ENCODE data around the gene DOCK1.

Gene DOCK1

GRCh38 chr10:127043301-127043700, 138.1 kb downstream of the DOCK1 start:
- DNase-seq = no peak

DNA sequence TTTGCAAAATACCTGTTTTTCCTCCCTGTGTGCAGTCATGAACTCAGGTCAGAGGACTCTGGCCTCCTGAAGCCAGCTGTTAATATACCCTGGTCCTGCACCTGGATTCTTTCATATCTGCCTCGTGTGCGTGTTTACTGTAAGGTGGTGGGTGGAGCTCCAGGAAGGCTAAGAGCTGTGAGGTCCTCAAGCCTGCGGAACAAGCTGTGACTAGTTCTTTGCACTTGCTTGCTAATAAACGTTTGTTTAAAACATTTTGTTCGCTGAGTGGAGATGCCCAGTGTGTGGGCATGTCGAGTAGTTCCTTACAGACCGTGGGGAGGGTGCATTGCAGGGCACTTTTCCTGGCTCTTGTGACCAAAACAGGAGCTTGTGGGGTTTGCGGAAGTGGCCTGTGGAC, 139.0 kb downstream of the DOCK1 start:
- DNase-seq = no peak

GRCh38 chr10:127046975-127047877, 142.0 kb downstream of the DOCK1 start:
- no peak for DNase-seq

DNA sequence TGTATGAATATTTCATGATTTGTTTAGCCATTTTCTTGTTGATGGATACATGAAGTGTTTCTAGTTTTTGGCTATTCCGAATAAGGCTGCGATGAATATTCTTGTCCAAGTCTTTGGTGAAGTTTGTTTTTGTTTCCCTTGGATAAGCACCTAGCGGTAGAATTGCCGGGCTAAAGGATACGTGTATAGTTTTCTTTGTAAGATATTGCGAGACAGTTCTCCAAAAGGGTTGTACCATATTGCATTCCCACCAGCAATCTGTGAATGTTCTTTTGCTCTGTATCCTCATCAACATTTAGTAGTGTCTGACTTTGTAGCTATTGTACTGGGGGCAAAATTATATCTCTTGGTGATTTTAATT, 142.6 kb downstream of the DOCK1 start:
- no peak for DNase-seq

- DNase-seq = no peak
Observed at GRCh38 chr10:127048630-127049029, 143.4 kb downstream of the DOCK1 start.

DNA sequence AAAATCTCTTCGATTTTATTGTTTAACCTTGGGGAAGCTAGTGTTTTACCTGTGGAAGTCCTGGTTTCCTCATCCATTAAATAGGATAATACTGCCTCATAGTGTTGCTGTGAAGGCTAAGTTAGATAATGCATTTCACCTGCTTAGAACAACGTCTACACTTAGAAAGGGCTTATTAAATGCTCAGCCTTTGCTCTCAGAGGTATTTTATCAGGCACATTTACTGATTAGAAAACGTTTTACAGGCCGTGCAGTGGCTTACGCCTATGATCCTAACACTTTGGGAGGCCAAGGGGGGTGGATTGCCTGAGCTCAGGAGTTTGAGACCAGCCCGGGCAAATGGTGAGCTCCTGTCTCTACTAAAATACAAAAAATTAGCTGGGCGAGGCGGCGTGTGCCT, 146.8 kb downstream of the DOCK1 start:
- DNase-seq = no peak

DNA sequence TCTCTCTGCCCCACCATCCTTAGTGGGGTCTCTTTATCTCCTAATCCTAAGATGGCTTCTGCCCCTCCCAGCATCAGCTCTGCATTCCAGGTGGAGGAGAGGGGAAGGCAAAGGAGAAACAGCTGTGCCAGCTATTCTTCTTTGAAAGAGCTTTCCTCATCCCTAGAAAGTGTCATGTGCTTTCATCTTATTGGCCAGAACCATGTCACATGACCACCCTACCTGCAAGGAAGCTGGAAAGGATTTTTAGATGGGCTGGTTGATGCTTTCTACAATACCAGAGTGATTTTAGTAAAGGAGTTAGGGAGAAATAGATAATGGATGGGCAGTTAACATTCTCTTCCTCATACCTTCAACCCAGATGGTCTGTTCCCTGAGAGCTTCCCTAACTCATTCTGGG, 150.0 kb downstream of the DOCK1 start:
- DNase-seq = no peak

DNA sequence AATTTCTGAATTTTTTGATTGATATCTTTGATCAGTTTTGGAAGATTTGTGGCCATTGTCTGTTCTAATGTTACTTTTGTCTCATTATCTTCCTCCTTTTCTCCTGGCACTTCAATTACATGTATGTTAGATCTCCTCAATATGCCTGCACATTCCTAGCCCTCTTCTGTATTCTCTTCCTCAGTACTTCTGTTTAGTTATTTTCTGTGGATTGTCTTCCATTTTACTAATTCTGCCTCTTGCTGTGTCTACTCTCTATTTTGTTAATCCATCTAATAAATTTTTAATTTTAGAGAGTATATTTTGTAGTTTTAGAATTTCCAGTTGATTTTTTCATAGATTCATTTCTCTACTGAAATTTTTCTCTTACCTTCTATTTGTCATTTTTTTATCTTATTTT, 154.1 kb downstream of the DOCK1 start:
- DNase-seq = no peak

DNA sequence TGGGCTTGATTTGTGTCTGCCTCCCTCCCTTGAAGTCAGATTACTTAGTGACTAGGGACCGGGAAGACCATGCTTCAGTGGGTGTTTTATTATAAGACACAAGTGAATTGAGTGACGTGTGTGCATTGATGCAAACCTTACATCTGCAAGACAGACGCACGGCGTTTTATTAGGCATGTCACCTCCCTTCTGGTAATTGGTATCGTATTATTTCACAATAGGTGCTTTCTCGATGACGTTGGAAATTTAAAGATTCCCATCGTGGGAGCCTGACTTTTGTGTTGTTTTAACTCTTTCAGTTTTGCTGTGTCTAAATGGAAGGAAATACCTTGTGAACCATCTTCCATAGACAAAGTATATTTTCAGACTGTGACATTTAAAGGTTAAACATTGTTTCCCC, 158.5 kb downstream of the DOCK1 start:
- no peak for DNase-seq

DNA sequence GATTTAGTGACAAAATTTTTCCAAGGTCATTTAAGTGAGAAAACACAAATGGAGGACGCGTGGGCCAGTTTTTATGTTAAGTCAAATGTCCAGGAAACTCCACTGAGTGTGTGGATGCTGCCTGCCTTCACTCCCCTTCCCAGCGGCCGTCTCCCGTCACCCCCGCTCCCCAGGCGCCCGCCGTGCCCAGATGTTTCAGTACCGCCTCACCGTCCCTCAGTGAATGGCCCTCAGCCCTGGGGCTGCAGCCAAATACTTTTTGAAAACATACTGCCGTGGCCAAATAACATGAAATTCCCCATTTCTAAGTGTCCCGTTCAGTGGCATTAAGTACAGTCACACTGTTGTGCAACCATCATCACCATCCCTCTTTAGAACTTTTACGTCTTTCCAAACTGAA, 159.2 kb downstream of the DOCK1 start:
- DNase-seq = no peak

GRCh38 chr10:127067542-127068194, 162.4 kb downstream of the DOCK1 start:
- DNase-seq = no peak

- no peak for DNase-seq
Observed at GRCh38 chr10:127068485-127068884, 163.3 kb downstream of the DOCK1 start.

GRCh38 chr10:127069436-127069835, 164.2 kb downstream of the DOCK1 start:
- DNase-seq = no peak

DNA sequence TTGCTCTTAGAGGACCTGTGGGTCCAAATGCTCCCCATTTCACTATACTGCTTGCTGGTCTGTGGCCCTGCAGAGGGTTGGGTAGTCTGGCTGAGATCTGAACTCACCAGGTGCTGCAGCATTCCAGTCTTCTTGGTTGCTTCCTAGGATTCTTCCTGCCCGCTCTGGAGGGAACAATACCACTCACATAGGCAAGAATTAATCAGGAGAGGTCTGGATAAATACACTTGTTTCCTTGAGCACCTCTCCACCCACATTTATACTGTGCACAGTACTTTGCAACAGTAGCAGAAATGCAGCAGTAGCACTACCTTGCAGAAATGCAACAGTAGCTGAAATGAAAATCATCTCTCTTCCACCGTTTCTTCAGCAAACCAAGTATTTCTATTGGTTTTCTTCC, 165.9 kb downstream of the DOCK1 start:
- no peak for DNase-seq

DNA sequence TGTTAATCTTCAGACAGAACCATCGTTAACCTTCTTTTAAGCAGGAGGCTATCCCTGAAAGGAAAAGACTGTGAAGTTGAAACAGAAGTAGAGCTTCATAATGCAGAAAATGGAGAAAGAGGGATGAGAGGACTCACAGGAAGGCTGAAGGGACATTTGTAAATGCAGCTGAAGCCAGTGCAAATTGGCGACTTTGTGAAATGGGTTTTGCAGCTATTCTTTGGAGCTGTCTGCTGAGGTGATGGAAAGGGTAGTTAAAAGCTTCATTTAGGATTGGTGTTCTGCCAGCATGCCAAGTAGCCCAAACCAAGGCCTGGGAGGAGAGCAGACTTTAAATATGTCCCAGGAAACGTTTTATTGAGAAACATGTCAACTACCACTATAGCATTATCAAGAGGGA, 168.4 kb downstream of the DOCK1 start:
- DNase-seq = no peak

DNA sequence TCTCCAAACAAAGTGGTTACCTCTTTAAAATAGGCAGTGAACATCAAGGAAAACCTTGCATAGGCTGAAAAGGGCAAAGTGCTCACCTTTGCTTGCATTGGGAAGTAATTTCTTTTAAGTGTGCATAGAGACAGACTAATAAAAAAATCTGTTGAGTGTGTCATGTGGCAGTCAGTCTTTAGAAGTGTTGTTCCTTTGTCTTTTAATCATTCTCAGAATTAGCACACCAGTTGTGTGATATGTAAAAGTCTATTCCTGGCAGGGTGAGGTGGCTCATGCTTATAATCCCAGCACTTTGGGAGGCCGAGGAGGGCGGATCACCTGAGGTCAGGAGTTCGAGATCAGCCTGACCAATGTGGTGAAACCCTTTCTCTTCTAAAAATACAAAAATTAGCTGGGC, 174.2 kb downstream of the DOCK1 start:
- no peak for DNase-seq

DNA sequence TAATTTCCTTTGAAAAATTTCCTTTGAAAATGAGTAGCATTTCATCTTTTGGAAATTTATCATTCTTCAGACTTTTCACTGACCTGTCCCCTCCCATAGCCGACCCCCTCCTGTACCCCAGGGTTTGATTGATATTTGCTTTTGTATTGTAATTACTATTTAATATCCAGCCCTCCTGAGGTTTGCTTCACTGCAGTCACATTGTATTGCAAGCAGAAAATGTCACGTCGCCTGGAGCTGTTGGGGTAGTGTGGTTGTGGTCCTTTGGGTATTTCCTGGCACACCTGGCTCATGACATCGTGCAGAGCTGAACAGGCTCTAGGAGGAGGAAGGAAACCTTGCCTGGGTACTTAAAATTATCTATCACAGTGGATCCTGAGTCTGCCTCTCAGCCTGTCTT, 175.1 kb downstream of the DOCK1 start:
- no peak for DNase-seq

GRCh38 chr10:127081851-127082345, 176.7 kb downstream of the DOCK1 start:
- no peak for DNase-seq

DNA sequence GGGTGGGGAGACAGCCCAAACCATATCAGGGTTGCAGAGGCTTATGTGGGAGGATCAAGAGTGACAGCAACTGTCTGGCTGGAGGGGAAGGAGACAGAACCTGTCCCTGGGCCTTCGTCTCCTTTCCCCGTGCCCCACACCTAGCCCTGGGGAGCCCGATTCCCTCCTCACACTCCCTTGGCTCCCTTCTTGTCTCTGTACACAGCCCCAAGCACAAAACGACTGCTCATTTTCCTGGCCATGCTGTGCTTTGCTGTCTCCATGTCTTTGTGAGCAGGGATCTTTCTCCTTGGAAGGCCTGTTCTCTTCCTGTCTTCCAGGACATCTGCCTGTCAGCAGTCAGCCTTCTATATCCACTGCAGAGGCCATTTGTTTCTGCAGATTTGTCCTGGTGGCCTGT, 177.4 kb downstream of the DOCK1 start:
- DNase-seq = no peak

- DNase-seq = no peak
Observed at GRCh38 chr10:127085957-127086356, 180.7 kb downstream of the DOCK1 start.

DNA sequence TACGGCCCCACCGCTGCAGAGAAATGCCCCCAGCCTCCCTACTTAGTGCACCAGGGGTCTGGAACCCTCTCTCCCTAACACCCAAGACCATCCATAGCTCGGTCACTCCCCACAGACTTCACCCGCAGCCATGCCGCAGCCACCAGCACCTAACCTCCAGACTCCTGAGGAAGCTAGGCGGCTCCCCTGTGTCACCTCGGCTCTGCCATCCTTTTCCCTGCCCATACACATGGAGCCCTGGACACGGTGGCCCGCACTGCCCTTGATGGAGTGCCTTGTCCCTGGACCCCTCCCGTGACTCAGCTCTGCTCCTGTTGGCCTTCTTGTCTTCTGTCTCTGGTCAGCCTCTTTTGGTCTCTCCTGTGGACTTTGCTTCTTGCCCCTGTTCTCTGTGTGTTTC, 183.7 kb downstream of the DOCK1 start:
- no peak for DNase-seq

GRCh38 chr10:127089446-127089845, 184.2 kb downstream of the DOCK1 start:
- no peak for DNase-seq

- DNase-seq = no peak
Observed at GRCh38 chr10:127090138-127090537, 184.9 kb downstream of the DOCK1 start.

GRCh38 chr10:127091354-127091753, 186.1 kb downstream of the DOCK1 start:
- DNase-seq = no peak

Data from activated CD4-positive, alpha-beta T cell treated with anti-CD3 and anti-CD28 coated beads for 1 hour (primary cell).